NCI-H1048 (cell line): ENCODE data around the gene TSNAX.
"Not testable (repeated sequence)": the region's sequence is repeated elsewhere in the genome, so short reads cannot be mapped to it uniquely, and the experiment has no call there.

ENCODE experiments used
- DNase-seq: peaks from one replicate; lab custom pipeline; 2025; lab: John Stamatoyannopoulos, UW

Gene TSNAX

GRCh38 chr1:231528172-231529029 is at the start of gene TSNAX:
Gene TSNAX (plus strand): TSS chr1:231528669. CDS start chr1:231528811, 142 bp downstream.
- DNase-seq, result peak; percentile 91

- no peak for DNase-seq
These were observed 49.7 kb upstream of the TSNAX start for GRCh38 chr1:231478811-231479210.

GRCh38 chr1:231480008-231480407 is 48.5 kb upstream of the TSNAX start:
- no peak for DNase-seq

- no peak for DNase-seq
These were observed 47.2 kb upstream of the TSNAX start for GRCh38 chr1:231481289-231481688.

GRCh38 chr1:231485029-231485784 is 43.3 kb upstream of the TSNAX start:
- DNase-seq, result peak; percentile 91

- DNase-seq, result no peak
These were observed 41.5 kb upstream of the TSNAX start for GRCh38 chr1:231487019-231487418.

- DNase-seq, result no peak
These were observed 40.6 kb upstream of the TSNAX start for GRCh38 chr1:231487910-231488309.

- DNase-seq, result no peak
These were observed 34.9 kb upstream of the TSNAX start for GRCh38 chr1:231493421-231494185.

- no peak for DNase-seq
These were observed 33.9 kb upstream of the TSNAX start for GRCh38 chr1:231494439-231495110.

GRCh38 chr1:231497629-231498152 is 30.8 kb upstream of the TSNAX start:
- DNase-seq, result no peak

- DNase-seq, result no peak
These were observed 29.2 kb upstream of the TSNAX start for GRCh38 chr1:231499148-231499763.

- no peak for DNase-seq
These were observed 27.8 kb upstream of the TSNAX start for GRCh38 chr1:231500666-231501065.

GRCh38 chr1:231503168-231503567 is 25.3 kb upstream of the TSNAX start:
- DNase-seq, result not testable (repeated sequence)

- no peak for DNase-seq
These were observed 20.8 kb upstream of the TSNAX start for GRCh38 chr1:231507476-231508355.

- DNase-seq, result no peak
These were observed 20.0 kb upstream of the TSNAX start for GRCh38 chr1:231508497-231508896.

- no peak for DNase-seq
These were observed 19.5 kb upstream of the TSNAX start for GRCh38 chr1:231508941-231509340.

GRCh38 chr1:231512147-231512698 is 16.2 kb upstream of the TSNAX start:
- DNase-seq, result no peak

GRCh38 chr1:231515748-231516147 is 12.7 kb upstream of the TSNAX start:
- DNase-seq, result no peak

GRCh38 chr1:231517076-231517475 is 11.4 kb upstream of the TSNAX start:
- no peak for DNase-seq
